GM04503 (cell line): Measurements from ENCODE around the gene IQSEC3.
"Not testable (repeated sequence)": the region's sequence is repeated elsewhere in the genome, so short reads cannot be mapped to it uniquely, and the experiment has no call there.

Source experiments
- DNase-seq: peaks from one replicate; pipeline ENCODE4 v3.0.0-alpha.2; 2012; ENCODE audit warnings: low read depth

IQSEC3 gene

DNA sequence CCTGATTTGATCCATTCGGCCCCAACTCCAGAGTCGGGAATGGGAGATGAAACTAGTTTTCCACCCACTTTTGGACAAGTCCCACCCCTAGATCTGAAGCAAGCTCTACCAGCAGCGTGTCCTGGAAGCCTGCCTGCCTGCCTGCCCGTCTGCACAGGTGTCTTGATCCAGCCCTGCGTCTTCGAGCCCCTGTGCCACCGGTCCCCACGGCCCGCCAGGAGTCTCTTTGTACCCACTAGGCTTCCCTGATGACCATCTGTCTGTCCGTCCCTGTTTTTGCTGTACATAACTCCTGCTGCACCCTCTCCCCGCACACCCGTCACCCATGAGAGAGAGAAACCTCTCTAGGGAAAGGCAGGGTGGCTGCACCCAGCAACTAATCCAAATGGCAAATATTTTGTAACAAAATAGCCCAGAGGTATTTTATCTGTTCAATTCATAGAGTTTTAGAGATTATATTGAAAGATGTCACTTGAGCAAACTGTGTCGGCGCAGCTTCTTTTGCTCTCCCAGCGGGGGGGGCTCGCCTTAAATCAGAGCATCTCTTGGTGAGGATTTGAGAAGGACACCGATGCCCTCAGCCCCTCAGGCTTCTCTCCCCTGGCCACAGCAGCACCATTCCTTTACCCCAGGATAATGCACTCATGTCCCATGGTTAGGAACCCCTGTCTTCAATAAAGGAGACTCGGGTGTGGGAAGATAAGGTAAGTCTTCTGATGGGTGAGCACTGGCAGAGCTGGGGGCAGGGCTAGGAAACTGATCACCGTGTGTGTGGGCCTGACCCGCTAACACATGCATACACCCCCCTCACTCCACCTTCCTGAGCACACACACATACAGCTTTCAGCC is 111.6 kb downstream of the IQSEC3 start:
- DNase-seq, result no peak

DNA sequence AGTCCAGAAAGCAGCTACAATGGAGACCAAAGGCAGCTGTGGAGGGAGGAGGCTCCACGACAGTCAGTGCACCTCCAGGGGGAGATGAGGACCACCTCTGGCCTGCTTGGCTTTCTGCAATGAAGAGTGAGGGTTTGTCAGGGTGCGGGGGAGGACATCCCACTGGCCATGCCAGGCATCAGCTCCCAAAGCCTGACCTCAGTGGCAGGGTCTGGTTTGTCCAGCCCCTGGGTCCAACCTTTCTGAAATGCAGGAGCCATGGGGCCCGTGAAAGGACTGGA is 112.2 kb downstream of the IQSEC3 start:
- no peak for DNase-seq

GRCh38 chr12:179131-179884 is 112.7 kb downstream of the IQSEC3 start:
- no peak for DNase-seq

DNA sequence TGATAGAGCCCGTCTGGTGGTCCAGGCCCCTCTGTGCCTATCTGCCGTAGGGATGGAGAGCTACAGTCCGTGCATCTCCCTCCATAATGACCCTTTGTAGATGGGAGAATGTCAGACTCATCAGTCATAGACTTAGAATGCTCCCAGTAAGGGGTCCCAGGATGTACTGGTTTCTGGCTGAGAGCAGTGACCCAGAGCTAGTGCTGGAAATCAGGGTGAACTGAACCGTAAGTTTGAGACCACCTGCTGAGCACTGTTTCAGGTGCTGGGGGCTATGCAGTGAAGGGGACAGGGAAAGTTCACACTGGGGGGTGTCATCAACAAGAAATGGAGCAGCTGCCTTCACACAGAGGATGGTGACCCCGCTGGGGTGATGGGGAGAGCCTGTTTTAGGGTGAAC is 113.3 kb downstream of the IQSEC3 start:
- no peak for DNase-seq

DNA sequence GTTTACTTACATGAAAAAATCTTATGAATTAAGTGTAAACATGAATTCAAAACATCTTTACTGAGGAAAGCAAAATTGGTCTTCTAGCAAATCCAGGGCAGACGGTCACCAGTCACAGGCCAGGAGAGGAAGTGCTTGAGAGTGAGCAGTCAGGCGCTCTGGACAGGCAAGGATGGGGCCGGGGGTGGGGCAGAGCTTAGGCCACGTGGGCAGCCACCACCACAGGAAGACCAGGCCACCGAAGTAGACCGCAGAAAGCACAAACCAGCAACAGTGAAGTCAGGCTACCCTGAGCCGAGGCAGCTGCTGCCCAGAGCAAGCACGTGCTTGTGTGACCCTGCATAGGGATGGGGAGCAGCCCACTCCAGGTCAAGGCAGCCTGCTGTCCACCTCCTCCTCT is 113.9 kb downstream of the IQSEC3 start:
- no peak for DNase-seq

DNA sequence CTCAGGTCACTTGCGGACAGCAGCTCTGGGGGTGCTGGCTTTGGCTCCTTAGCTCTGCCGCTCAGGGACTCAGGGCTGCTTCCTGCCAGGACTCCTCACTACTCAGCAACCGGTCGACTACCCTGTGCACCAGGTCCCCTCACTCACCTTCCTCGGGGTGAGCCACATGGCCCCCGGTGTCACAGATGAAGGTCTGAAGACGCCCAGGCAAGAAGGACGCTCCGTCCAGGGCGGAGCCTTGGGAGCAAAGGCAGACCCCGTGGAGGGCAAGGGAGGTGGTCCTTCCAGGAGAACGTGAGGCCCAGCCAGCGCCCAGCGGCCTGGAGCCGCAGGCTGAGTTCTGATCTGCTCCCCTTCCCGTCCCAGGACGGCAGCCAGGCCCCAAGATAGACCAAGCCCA is 115.4 kb downstream of the IQSEC3 start:
- DNase-seq, result no peak

DNA sequence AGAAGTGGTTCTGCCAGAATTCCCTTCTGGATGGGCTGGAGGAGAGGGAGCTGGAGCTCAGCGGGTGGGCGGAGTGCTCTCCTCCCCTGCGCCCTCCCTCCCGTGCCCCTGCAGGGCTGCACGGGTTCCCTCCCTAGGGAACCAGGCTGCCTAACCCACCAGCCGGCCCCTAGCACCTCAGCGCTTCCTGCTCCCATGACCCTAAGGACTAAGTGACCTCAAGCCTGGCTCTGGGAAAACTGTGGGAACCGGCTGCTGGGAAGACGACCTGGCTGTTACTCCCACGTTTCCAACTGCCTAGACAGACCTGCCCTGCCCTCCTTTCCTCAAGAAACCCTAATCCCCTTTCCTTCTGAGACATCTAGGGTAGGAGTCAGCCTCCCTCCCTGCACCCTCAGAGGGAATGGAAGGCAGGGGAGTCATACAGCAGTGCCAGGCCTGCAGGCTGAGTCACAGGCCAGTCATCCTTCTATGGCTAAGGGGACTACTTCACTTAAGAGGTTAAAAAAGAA is 115.9 kb downstream of the IQSEC3 start:
- DNase-seq, result peak; percentile 27

DNA sequence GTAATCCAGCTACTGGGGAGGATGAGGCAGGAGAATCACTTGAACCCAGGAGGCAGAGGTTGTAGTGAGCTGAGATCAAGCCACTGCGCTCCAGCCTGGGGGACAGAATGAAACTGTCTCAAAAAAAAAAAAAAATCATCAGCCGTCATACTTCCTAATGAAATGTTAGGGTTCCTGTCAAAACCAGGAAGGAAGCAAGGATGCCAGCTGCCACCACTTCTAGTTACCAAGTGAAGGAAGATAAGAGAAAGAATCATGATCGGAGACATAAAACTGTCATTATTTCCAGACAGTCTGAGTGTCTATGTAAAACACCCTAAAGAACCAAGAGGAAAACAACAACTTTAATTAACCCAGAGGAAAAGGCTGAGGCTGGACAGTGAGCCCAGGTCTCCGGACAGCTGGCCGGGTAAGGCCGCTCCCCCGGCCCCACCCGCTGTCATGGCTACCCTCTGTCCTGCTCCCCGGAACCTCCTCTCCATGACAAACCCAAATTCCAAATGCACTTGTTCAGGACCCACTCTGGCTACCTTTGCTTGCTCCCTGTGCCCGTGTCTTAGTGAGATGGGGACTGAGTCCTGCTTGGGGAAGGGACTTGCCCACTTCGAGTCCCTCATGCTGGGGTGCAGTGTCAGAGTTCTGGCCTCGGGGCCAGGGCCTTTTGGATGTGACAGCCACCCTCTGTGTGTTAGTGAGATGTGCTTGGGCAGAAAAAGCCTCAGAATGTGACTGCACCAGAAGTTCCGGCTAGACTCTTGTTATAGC is 118.4 kb downstream of the IQSEC3 start:
- no peak for DNase-seq

GRCh38 chr12:185576-185955 is 119.0 kb downstream of the IQSEC3 start:
- DNase-seq, result no peak

DNA sequence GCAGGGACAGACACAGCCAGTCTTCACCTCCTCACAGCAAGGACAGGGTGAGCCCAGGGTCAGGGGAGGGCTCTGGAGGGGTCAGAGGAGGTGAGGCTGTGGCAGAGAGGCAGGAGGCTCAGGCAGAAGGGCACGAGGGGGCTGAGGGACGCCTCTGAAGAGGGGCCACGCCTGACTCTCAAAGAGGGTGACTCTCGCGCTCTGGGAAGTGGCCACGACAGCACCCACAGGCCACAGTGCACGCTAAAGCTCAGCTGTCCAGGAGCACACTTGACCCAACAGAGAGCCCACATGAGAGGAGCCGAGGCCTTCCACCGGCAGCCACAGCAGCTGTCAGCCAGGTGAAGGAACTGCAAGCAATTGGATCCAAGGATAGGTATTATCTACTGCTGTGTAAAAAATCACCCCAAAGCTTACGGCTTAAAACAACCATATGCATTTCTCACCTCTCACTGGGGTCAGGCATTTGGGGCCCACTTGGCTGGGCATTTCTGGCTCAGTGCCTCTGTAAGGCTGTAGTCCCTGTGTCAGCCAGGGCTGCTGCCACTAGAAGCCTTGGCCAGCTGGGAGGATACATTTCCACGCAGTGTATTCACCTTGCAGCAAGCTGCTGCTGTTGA is 119.5 kb downstream of the IQSEC3 start:
- DNase-seq, result no peak

DNA sequence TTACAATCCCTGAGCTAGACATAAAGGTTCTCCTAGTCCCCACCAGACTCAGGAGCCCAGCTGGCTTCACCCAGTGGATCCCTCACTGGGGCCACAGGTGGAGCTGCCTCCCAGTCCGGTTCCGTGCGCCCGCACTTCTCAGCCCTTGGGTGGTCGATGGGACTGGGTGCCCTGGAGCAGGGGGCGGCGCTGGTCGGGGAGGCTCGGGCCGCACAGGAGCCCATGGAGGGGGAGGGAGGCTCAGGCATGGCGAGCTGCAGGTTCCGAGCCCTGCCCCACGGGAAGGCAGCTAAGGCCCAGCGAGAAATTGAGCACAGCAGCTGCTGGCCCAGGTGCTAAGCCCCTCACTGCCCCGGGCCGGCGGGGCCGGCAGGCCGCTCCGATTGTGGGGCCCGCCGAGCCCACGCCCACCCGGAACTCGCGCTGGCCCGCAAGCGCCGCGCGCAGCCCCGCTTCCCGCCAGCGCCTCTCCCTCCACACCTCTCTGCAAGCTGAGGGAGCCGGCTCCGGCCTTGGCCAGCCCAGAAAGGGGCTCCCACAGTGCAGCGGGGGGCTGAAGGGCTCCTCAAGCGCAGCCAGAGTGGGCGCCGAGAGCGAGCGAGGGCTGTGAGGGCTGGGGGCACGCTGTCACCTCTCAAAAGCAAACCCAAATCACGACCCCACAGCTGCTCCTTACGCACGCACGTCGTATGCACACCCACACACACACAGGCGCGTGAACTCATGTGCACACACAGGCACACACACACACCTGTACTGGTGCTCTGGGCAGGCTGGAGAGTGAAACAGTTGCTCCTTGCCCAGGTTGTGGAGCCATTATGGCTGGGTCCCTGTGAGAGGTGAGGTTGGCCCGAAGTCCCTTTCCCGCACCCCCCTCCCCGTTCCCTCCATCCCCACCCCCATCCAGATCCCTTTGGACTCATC is 121.7 kb downstream of the IQSEC3 start:
- not testable (repeated sequence) for DNase-seq

DNA sequence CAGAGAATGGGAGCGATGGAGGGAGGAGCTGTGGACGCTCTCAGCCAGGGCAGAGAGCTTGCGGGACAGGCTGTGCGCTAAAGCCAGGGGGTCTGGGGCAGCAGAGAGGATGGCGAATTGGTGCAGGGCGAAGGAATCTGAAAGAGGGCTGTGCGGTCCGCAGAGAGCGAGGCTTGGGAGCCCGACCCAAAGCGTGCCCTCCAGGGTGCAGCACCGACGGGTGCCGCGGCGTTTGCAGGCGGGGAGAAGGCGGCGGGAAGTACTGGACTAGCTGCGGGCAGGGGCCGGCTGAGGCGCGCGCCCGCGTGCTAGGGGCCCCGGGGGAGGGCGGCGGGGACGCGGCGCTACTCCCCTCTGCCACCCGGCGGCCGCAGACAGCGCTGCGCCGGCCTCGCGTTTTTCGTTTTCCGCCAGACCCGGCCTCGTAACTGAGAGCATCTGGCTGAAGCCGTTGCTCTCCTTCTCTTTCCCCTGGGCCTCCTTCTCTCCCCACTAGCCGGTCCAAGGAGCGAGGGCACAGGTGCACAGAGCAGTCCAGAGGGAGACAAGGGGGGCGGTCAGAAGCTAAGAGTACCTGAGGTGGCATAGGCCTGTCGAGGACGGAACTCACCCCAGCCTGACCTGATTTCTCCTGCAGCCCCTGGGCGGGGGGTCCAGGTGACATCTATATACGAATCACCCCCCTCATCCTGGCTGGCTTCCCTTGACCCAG is 122.5 kb downstream of the IQSEC3 start:
- DNase-seq, result no peak

DNA sequence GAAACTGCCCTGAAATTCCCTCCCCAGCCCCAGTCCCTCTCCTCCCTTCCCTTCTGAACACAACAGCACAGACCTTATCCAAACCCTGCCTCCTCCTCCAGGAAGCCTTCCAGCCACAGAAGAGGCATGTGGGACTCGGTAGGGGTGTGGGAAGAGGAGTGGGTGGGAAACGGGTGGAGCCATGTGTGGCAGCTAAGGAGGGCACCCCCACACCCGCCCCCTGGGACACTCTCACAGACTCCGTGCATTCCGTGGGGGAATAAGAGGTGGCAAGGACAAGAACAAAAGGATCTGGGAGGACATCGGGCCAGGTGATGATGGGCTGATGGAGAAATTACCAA is 123.0 kb downstream of the IQSEC3 start:
- no peak for DNase-seq

DNA sequence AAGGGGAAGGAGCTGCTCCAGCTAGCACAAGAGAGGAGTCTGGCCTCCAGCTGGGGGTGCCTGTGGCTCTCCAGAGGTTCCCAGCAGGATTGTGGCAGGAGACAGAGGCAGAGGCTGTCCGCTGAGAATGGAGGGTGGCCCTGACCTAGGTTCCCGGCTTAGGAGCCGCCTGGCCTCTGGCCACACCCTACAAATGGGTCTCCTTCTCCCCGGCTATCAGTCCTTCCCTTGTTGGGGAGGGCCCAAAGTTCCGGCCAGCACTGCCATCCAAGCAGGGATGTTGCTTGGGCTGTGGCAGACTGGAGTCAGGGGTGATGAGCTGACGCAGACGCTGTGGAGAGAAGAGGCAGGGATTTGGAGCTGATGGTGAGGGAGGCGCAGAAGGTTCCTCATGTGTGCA is 124.3 kb downstream of the IQSEC3 start:
- DNase-seq, result no peak

DNA sequence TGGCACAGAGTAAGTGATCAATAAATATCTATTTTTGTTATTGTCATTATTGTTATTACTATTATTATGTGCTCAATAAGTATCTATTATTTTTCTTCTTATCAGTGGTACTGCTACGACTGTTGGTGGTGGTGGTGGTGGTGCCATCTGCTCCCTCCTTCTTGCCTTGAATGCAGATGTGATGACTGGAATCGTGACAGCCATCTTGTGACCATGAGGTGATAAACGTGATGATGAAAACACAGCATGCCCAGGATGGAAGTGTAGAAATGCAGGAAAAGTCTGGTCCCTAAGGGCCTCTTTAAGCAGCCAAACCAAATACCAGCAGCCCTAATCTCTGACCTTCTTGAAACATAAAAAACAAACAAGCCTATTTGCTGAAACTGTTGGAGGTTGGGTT is 125.0 kb downstream of the IQSEC3 start:
- no peak for DNase-seq

DNA sequence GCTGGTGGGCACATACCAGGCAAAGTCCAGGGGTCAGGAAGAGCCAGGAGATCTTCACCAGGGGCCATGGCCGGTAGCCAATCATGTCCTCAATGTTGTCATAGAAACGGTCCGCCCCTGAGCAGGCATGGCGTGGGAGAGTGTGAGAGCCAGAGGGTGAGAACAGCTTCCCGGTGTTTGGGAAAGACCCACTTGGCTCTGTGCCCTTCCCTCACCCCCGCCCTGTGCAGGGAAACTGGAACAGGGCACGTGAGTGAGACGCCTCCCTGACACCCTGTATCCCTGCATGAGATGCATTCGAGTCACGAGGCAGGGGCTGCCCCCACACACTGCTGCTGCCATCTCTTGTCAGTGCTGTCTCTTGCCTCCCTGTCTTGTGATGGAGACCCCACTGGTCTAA is 126.7 kb downstream of the IQSEC3 start:
- no peak for DNase-seq

DNA sequence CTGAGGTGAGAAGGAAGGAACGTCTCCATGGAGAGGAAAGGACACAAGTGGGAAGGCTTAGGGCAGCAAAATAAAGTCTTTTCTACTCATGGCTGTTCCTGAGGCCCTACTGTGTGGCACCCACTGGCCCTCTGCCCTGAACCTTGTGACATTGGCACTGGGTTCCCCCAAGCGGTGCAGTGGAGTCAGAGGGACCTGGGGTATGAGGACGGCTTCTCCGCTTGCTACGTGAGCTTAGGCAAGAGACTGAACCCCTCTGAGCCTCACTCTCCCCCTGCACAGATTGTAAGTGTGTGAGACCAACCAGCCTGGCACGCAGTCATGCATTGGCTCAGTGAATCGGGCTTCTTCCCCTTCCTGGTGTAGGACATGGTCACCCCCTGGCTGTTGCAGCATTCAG is 127.7 kb downstream of the IQSEC3 start:
- no peak for DNase-seq

DNA sequence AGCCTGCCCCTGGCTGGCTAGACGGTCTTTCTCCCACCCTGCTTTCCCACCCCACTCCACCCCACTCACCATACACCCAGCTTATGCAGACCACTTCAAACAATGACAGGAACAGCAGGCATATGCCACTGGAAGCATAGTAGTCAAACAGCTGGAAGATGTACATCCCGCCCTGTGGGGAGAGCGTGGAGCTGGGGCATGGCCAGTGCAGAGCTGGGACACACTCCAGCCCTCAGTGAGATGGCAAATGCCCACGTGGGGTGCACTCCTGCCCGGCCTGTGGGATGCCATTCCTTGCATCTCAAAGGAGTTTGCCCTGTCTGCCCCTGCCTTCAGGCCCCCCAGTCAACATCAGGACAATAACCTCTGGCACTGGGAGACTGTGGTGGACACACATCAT is 128.6 kb downstream of the IQSEC3 start:
- DNase-seq, result no peak

GRCh38 chr12:195951-196350 is 129.4 kb downstream of the IQSEC3 start:
- DNase-seq, result no peak

- no peak for DNase-seq
These were observed 129.9 kb downstream of the IQSEC3 start for GRCh38 chr12:196436-196835.

GRCh38 chr12:197347-197746 is 130.8 kb downstream of the IQSEC3 start:
- no peak for DNase-seq
